Transverse colon (tissue), 4 donors: ENCODE results near the gene IFT25. TPM values are rescaled to one million over a fixed set of nuclear protein-coding genes. Genes with fewer than 3 reads are reported as not detected.

Source experiments
- DNase-seq: peaks from one replicate; pipeline ENCODE4 v3.0.0-alpha.2; 2019
- H3K27ac ChIP-seq, 4 donors: fragments of 200-600 bp; sonication (generic); 2 replicates each; pipeline ENCODE4 v1.5.1; 2016 to 2018; ENCODE audit warnings: inconsistent platforms in 4 of 4
- H3K27me3 ChIP-seq: fragments of 200-600 bp; sonication (generic); 2 replicates; pipeline ENCODE4 v1.5.1; 2017; ENCODE audit warnings: inconsistent platforms
- H3K36me3 ChIP-seq, 4 donors: fragments of 200-600 bp; sonication (generic); 2 replicates each; pipeline ENCODE4 v1.5.1; 2017 to 2019; ENCODE audit warnings: inconsistent platforms in 4 of 4
- H3K4me1 ChIP-seq, 4 donors: fragments of 200-600 bp; sonication (generic); 2 replicates each; pipeline ENCODE4 v1.5.1; 2017 to 2020; ENCODE audit warnings: inconsistent platforms in 4 of 4
- H3K4me3 ChIP-seq, 4 donors: fragments of 200-600 bp; sonication (generic); 1 replicate in 1 of 4; 2 replicates in 3 of 4; pipeline versions ENCODE4 v1.5.1 to v1.6.1; 2017 to 2019; ENCODE audit warnings: inconsistent platforms in 4 of 4
- H3K9me3 ChIP-seq, 2 donors: fragments of 200-600 bp; sonication (generic); 2 replicates each; pipeline ENCODE4 v1.5.1; 2017 to 2019; ENCODE audit warnings: inconsistent platforms in 2 of 2
- EP300 ChIP-seq: sonication (generic); formaldehyde crosslinking; IDR thresholded peaks from one replicate; pipeline ENCODE4 v1.6.1; 2017; ENCODE audit warnings: antibody characterized with exemption, low read depth
- POLR2A ChIP-seq: fragments of 450-650 bp; IDR thresholded peaks from one replicate; pipeline ENCODE4 v1.6.1; 2016; ENCODE audit warnings: antibody characterized with exemption, mild to moderate bottlenecking, moderate library complexity
- POLR2AphosphoS5 ChIP-seq, 3 donors: sonication (generic); formaldehyde crosslinking; IDR thresholded peaks; one replicate each; pipeline ENCODE4 v1.6.1; 2016; ENCODE audit warnings: antibody characterized with exemption in 3 of 3
- WGBS, 2 donors: methylation state at CpG; one replicate each; pipeline ENCODE4 v1.1.5; 2018; ENCODE audit warnings: low coverage in 1 of 2; 5-methylcytosine and 5-hydroxymethylcytosine counted together
- in situ Hi-C, 4 donors: fragments of 200-750 bp; cut with MboI; loops; one replicate each; pipeline versions ENCODE4 v1.15.0 to v1.15.1; 2017; ENCODE audit warnings: low sequenced_read_pairs in 3 of 4, low pct_ligation_motif_present in 1 of 4, low pct_unique_long_range_greater_than_20kb in 1 of 4
- intact Hi-C: fragments of 100-400 bp; cut with DNase I; formaldehyde crosslinking; loops from one replicate; pipeline ENCODE4 v1.15.1; 2023; ENCODE audit warnings: low total_unique reads
- total RNA-seq, 4 donors: library from RNA; depleted of rRNA; stranded (reverse); fragments of >200 nt; gene quantifications; one replicate each; pipeline ENCODE4 v1.1.0, GENCODE V29; 2016
- TF ChIP-seq, protein P1 (sequence below), 5 experiments: fragments of 200-600 bp in 3 of 5; fragments of 450-650 bp in 2 of 5; sonication (generic) in 3 of 5; IDR thresholded peaks; 1 replicate in 2 of 5; 2 replicates in 3 of 5; pipeline ENCODE4 v1.5.1; 2016 to 2017; ENCODE audit warnings: antibody characterized with exemption in 5 of 5, inconsistent platforms in 3 of 5, mild to moderate bottlenecking in 2 of 5, moderate library complexity in 1 of 5

IFT25 gene
- total RNA-seq, 4 donors from 2014 or later, result 4.2 to 22.5 (median 12.9) TPM

DNA sequence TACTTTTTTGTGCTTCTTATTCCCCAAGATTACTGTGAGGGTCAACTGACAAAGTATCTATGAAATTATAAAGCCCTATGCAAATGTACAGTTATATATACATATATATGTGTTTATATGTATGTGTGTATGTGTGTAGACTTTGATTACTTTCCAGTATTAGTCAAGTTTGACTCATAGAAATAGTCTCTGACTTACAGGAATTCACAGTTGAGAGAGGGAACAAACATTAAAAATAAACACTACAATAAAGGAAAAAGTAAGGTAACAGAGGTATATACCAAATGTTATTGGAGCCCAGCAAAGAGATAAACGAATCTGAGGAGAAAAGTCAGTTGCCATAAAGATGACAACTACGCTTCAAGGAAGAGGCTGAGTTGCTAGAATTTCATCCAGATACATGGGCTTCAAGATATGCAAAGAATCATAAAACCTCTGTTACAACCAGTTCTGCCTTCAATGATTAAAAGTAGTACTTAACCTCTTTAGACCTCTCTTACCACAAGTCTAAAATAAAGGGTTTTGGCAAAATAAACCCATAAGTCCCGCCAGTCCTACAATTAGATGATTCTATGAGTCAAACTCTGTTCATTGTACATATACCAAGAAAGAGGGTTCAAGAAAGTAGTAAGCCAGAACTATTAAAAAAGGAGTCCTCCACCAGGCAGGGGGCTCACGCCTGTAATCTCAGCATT, 7.2 kb downstream of the IFT25 start:
- Histone ChIP-seq H3K27ac (no peak overlapping the region), H3K27me3 (no peaks in the 10 kb centered on the region), H3K9me3 (peaks cover 10% of the 10 kb centered on the region in 2 donors), H3K4me1 (peaks cover 0 to 13% (median 0%) of the 10 kb centered on the region in 4 donors), H3K4me3 (no peak overlapping the region), H3K36me3 (no peaks in the 10 kb centered on the region)
- in situ Hi-C loops, result loop anchor here in 1 of 4 donors (25.0 kb wide), 1 partner anchor 99 kb away; no protein-coding TSS in a partner anchor
- intact Hi-C loops, result no loop called here
- no peak for DNase-seq
- TF ChIP-seq POLR2AphosphoS5 (IDR thresholded peaks at IDR 0.05) (no peak), POLR2A (no peak), EP300 (no peak)
- TF ChIP-seq, protein P1, sequence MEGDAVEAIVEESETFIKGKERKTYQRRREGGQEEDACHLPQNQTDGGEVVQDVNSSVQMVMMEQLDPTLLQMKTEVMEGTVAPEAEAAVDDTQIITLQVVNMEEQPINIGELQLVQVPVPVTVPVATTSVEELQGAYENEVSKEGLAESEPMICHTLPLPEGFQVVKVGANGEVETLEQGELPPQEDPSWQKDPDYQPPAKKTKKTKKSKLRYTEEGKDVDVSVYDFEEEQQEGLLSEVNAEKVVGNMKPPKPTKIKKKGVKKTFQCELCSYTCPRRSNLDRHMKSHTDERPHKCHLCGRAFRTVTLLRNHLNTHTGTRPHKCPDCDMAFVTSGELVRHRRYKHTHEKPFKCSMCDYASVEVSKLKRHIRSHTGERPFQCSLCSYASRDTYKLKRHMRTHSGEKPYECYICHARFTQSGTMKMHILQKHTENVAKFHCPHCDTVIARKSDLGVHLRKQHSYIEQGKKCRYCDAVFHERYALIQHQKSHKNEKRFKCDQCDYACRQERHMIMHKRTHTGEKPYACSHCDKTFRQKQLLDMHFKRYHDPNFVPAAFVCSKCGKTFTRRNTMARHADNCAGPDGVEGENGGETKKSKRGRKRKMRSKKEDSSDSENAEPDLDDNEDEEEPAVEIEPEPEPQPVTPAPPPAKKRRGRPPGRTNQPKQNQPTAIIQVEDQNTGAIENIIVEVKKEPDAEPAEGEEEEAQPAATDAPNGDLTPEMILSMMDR (IDR thresholded peaks at IDR 0.05), result no peak
- 81% methylated on average over 4 of the region's 4 CpGs for WGBS, 2 donors

DNA sequence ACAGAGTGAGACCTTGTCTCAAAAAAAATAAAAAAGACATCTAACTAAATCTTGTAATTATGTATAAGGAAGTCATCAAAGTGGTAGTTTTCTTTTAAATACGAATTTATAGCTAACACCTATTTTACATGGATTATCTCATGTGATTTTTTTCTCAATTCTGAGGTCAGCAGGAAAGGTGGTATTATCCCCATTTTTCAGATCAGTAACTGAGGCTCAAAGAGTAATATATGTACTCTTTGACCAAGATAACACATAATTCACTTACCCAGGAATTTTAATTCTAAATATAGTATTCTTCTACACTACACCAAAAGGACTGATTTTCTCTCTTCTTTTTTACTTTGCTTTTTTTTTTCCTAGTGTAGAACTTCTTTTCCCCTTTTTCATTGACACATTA, 9.1 kb downstream of the IFT25 start:
- Histone ChIP-seq H3K36me3 (no peaks in the 10 kb centered on the region), H3K4me3 (no peak overlapping the region), H3K27me3 (no peaks in the 10 kb centered on the region), H3K4me1 (peaks cover 0 to 6% (median 0%) of the 10 kb centered on the region in 4 donors), H3K27ac (no peak overlapping the region), H3K9me3 (peaks cover 10% of the 10 kb centered on the region in 2 donors)
- 92 to 95% methylated on average over 1 of the region's 1 CpG for WGBS, 2 donors
- intact Hi-C loops, result no loop called here
- no peak for DNase-seq
- no peak for TF ChIP-seq POLR2A
- TF ChIP-seq, protein P1 (IDR thresholded peaks at IDR 0.05), result no peak
- no peak for TF ChIP-seq EP300
- TF ChIP-seq POLR2AphosphoS5 (IDR thresholded peaks at IDR 0.05), result no peak
- in situ Hi-C loops, result loop anchor here in 1 of 4 donors (25.0 kb wide), 1 partner anchor 101 kb away; no protein-coding TSS in a partner anchor

DNA sequence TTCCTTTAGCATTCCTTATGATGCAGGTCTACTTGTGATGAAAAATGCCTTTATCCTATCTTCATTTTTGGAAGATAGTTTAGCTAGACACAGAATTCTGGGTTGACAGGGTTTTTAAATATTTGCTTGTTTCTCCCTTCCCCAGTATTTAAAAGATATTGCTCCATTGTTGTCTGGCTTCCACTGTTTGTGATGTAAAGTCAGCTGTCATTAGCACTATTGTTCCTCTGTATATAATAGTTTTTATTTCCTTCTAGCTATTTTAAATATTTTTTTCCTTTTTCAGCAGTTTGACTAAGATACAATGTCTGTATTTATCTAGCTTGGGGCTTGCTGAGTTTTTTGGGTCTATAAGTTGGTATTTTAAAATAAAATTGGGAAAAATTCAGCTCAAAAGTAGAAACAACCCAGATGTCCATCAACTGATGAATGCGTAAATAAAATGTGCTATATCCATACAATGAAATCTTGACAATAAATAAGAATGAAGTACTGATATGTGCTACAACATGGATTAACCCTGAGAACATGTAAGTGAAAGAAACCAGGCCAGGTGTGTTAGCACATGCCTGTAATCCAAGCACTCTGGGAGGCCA, 11.2 kb downstream of the IFT25 start:
- 100% methylated on average over 1 of the region's 1 CpG for WGBS, 2 donors
- H3K4me1 ChIP-seq, result no peaks in the 10 kb centered on the region
- in situ Hi-C loops (loop anchor here in 1 of 4 donors (25.0 kb wide), 1 partner anchor 103 kb away; no protein-coding TSS in a partner anchor), intact Hi-C loops (loop anchor here (2.0 kb wide), 1 partner anchor 67 kb away; no protein-coding TSS in a partner anchor)
- H3K9me3 ChIP-seq, result peaks cover 10% of the 10 kb centered on the region in 2 donors
- H3K27me3 ChIP-seq, result no peaks in the 10 kb centered on the region
- H3K36me3 ChIP-seq, result peaks cover 0 to 6% (median 0%) of the 10 kb centered on the region in 4 donors
- no peak for DNase-seq
- TF ChIP-seq POLR2A (no peak), EP300 (no peak), POLR2AphosphoS5 (IDR thresholded peaks at IDR 0.05) (no peak)
- TF ChIP-seq, protein P1 (IDR thresholded peaks at IDR 0.05), result no peak
- H3K27ac ChIP-seq, result no peak overlapping the region
- H3K4me3 ChIP-seq, result no peak overlapping the region

DNA sequence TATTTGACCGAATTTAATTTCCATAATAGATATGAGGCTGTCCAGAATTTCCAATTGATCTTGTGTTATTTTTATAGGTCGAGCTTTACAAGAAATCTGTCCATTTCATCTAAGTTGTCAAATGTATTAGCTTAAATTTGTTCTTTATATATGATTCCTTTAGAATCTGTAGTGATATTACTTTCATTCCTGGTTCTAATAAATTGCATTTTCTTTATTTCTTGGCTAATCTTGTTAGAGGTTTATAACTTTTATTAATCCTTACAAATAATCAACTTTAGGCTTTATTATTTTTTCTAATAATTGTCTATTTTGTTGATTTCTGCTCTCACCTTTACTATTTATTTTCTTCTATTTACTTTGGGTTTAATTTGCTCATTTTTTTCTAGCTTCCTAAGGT, 14.0 kb downstream of the IFT25 start:
- Histone ChIP-seq H3K4me3 (no peak overlapping the region), H3K9me3 (peaks cover 10% of the 10 kb centered on the region in 2 donors), H3K36me3 (peaks cover 0 to 10% (median 0%) of the 10 kb centered on the region in 4 donors), H3K27me3 (no peaks in the 10 kb centered on the region), H3K4me1 (no peaks in the 10 kb centered on the region), H3K27ac (no peak overlapping the region)
- 85 to 93% methylated on average over 2 of the region's 2 CpGs for WGBS, 2 donors
- in situ Hi-C loops, result loop anchor here in 1 of 4 donors (25.0 kb wide), 1 partner anchor 106 kb away; no protein-coding TSS in a partner anchor
- no peak for TF ChIP-seq POLR2AphosphoS5 (IDR thresholded peaks at IDR 0.05)
- no peak for TF ChIP-seq POLR2A
- no peak for TF ChIP-seq EP300
- TF ChIP-seq, protein P1 (IDR thresholded peaks at IDR 0.05), result no peak
- intact Hi-C loops, result no loop called here
- DNase-seq, result no peak
